Stomach smooth muscle (tissue), 2 donors: ENCODE data around the gene SYCP2.

ENCODE experiments used
- H3K27ac ChIP-seq: one replicate; pipeline ENCODE4 v1.7.0; 2013; ENCODE audit warnings: mild to moderate bottlenecking, low read length, inconsistent platforms
- H3K27me3 ChIP-seq, 2 donors: one replicate each; pipeline ENCODE4 v1.7.0; 2013; ENCODE audit warnings: low read length in 2 of 2; ENCODE audit not compliant: insufficient read depth in 2 of 2, control insufficient read depth in 1 of 2
- H3K36me3 ChIP-seq, 2 donors: one replicate each; pipeline ENCODE4 v1.7.0; 2013; ENCODE audit warnings: low read length in 2 of 2; ENCODE audit not compliant: control insufficient read depth in 2 of 2, insufficient read depth in 2 of 2
- H3K4me1 ChIP-seq: one replicate; pipeline ENCODE4 v1.7.0; 2013; ENCODE audit warnings: low read length; ENCODE audit not compliant: control insufficient read depth, insufficient read depth
- H3K4me3 ChIP-seq, 2 donors: one replicate each; pipeline ENCODE4 v1.7.0; 2013; ENCODE audit warnings: low read length in 2 of 2
- H3K9ac ChIP-seq, 2 donors: one replicate each; pipeline ENCODE4 v1.7.0; 2013; ENCODE audit warnings: low read length in 2 of 2, mild to moderate bottlenecking in 1 of 2
- H3K9me3 ChIP-seq, 2 donors: one replicate each; pipeline ENCODE4 v1.7.0; 2013; ENCODE audit warnings: low read length in 2 of 2; ENCODE audit not compliant: control insufficient read depth in 2 of 2
- donor health status: healthy.
- donor health status: Pancreatic carcinoma.

SYCP2 gene

GRCh38 chr20:59823030-59823423, 110.4 kb downstream of the SYCP2 start:
- no peak overlapping the region for H3K9ac ChIP-seq
- H3K4me3 ChIP-seq = no peak overlapping the region
- peaks cover 0 to 6% of the 10 kb centered on the region in 2 donors for H3K27me3 ChIP-seq
- H3K9me3 ChIP-seq = no peaks in the 10 kb centered on the region
- no peaks in the 10 kb centered on the region for H3K36me3 ChIP-seq
- no peaks in the 10 kb centered on the region for H3K4me1 ChIP-seq
- H3K27ac ChIP-seq = no peak overlapping the region

- H3K4me1 ChIP-seq = no peaks in the 10 kb centered on the region
These were observed 111.0 kb downstream of the SYCP2 start for GRCh38 chr20:59822291-59823029.

DNA sequence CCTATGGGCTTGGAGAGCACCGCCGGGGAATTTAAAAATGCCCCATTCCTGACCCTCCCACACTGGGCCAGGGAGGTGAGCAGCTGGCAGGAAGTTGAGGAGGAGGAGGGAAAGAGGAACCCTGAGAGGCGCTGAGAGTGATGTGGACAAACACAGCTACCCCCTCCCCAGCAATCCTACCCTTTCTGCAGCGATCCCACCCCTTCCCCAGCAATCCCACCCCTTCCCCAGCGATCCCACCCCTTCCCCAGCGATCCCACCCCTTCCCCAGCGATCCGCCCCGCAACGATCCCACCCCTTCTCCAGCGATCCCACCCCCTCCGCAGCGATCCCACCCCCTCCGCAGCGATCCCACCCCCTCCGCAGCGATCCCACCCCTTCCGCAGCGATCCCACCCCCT, 111.6 kb downstream of the SYCP2 start:
- peaks cover 0 to 6% of the 10 kb centered on the region in 2 donors for H3K27me3 ChIP-seq
- H3K36me3 ChIP-seq = no peaks in the 10 kb centered on the region
- no peak overlapping the region for H3K4me3 ChIP-seq
- no peaks in the 10 kb centered on the region for H3K9me3 ChIP-seq
- H3K27ac ChIP-seq = no peak overlapping the region
- H3K4me1 ChIP-seq = no peaks in the 10 kb centered on the region
- H3K9ac ChIP-seq = no peak overlapping the region

More at GRCh38 chr20:59822291-59823029, 111.0 kb downstream of the SYCP2 start:
- Histone ChIP-seq H3K27ac (no peak overlapping the region), H3K9me3 (no peaks in the 10 kb centered on the region), H3K9ac (no peak overlapping the region), H3K27me3 (peaks cover 0 to 6% of the 10 kb centered on the region in 2 donors), H3K4me3 (no peak overlapping the region), H3K36me3 (no peaks in the 10 kb centered on the region)

- Histone ChIP-seq H3K36me3 (no peaks in the 10 kb centered on the region), H3K27me3 (peaks cover 0 to 6% of the 10 kb centered on the region in 2 donors), H3K9ac (no peak overlapping the region), H3K27ac (no peak overlapping the region), H3K4me3 (no peak overlapping the region), H3K9me3 (no peaks in the 10 kb centered on the region), H3K4me1 (no peaks in the 10 kb centered on the region)
These were observed 112.2 kb downstream of the SYCP2 start for GRCh38 chr20:59821201-59821600.

DNA sequence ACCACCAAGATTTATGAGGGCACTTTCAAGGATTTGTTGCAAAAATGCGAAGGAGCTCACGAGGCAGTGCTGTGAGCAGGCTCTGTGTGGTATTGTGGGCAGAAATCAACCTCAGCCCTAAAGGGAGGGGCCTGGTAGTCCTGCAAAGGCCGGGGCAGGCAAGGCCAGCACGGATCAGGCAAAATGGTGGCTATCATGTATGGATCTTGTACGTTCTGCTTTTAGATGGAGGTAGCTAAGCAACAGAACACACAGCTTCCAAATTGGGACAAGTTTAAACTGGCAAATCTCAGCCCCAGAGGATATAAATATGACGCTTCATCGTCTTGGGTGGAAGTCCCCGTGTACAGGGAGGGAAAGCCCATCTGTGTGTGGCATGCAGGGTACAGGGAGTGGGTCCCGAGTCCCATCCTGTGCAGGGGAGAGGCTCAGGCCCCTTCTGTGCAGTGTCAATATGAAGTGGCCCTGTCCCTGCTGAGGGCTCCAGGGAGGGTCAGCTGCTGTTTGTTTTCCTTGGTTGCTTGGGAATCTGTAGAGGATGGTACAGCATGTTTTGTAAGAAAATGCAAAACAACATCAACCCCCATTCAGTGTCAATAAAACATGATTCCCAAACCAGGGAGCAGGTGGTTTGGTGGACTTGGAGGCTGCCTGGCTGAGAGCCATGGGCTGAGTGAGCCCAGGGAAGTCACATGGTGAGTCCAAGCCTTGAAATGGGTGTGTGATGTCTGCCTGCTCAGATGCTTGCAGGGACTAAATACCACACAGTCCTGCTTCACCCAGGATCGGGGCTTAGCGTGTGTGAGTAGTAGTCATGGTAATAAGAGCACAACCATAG, 113.0 kb downstream of the SYCP2 start:
- H3K4me3 ChIP-seq = no peak overlapping the region
- H3K27ac ChIP-seq = no peak overlapping the region
- H3K9ac ChIP-seq = no peak overlapping the region
- H3K9me3 ChIP-seq = no peaks in the 10 kb centered on the region
- no peaks in the 10 kb centered on the region for H3K36me3 ChIP-seq
- H3K27me3 ChIP-seq = peaks cover 0 to 6% of the 10 kb centered on the region in 2 donors
- no peaks in the 10 kb centered on the region for H3K4me1 ChIP-seq

DNA sequence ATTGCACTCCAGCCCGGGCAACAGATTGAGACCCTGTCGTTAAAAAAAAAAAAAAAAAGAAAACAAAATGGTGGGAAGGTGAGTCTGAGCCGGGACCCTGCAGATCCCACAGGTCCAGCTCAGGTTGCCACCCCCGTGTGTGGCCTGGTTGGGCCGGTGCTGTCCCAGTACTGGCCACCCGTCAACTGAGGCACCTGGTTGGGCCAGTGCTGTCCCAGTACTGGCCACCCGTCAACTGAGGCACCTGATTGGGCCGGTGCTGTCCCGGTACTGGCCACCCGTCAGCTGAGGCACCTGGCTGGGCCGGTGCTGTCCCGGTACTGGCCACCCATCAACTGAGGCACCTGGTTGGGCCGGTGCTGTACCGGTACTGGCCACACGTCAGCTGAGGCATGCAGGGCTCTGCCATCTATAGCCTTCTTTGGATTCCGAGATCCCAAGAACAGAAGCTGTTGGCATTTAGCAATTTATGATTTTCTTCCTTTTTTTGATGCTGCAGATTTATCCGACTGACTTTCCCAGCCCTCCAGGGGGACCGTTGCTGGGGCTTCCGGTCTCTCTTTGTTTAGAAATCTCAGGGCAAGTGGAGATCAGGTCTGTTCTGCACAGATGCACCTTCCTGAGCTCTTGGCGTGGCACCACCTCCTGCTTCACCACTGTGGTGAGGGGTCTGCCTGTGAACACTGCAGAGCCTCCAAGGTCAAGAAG, 113.8 kb downstream of the SYCP2 start:
- H3K36me3 ChIP-seq = no peaks in the 10 kb centered on the region
- no peak overlapping the region for H3K9ac ChIP-seq
- no peak overlapping the region for H3K27ac ChIP-seq

DNA sequence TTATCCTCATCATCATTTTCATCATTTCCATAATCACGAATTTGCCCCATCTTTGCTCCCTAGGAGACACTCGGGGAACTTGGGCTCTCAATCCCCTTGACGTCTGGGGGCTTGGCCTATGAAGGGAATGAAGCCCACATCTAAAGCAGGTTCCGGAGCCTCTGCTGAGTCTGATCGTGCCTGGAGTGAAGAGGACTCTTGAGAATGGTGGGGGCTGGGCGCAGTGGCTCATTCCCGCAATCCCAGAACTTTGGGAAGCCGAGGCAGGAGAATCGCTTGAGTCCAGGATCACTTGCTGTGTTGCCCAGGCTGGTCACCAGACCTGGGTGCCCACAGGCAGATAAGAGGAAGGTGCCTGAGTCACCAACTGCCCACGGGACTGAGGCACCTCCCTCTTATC, 114.5 kb downstream of the SYCP2 start:
- no peaks in the 10 kb centered on the region for H3K36me3 ChIP-seq
- no peaks in the 10 kb centered on the region for H3K4me1 ChIP-seq
- no peaks in the 10 kb centered on the region for H3K9me3 ChIP-seq
- no peak overlapping the region for H3K27ac ChIP-seq
- H3K4me3 ChIP-seq = no peak overlapping the region
- no peak overlapping the region for H3K9ac ChIP-seq
- peaks cover 0 to 6% of the 10 kb centered on the region in 2 donors for H3K27me3 ChIP-seq

More for the DNA sequence above, 113.8 kb downstream of the SYCP2 start:
- Histone ChIP-seq H3K4me3 (no peak overlapping the region), H3K27me3 (peaks cover 0 to 6% of the 10 kb centered on the region in 2 donors), H3K9me3 (no peaks in the 10 kb centered on the region), H3K4me1 (no peaks in the 10 kb centered on the region)

DNA sequence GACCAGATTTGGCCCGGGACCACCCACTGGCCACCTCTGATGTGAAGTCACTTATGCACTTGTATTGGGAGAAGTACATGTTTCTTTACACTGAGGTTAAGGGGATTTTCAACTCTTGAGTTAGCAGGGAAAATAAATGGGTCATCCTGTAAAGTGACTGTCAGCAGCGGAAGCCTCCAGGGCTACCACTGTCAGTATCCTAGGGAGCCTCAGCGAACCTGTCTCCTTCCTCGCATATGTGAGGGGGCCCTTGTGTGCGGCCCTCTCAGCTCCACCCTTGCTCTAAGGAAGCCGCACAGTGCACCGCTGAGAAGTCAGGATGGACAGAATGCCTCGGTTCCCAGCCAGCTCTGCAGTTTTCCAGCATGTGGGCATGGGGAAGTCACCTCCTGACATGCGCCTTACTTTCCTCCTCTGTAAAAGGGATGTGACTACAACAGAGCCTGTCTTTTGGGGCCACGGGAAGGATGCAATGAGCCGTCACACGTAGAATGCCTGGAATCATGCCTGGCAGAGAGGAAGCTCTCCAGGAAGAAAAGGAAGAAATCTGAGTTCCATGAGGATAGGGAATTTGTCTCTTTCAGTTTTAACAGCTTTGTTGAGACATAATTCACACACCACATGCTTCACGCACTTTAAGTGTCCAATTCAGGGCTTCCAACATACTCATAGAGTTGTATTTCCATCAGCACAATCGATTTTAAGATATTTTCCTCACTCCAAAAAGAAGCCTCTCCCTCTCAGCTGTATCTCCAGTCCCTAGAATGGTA, 115.4 kb downstream of the SYCP2 start:
- H3K9me3 ChIP-seq = no peaks in the 10 kb centered on the region
- H3K27ac ChIP-seq = no peak overlapping the region
- no peaks in the 10 kb centered on the region for H3K4me1 ChIP-seq
- no peaks in the 10 kb centered on the region for H3K36me3 ChIP-seq
- H3K27me3 ChIP-seq = peaks cover 0 to 6% of the 10 kb centered on the region in 2 donors
- H3K4me3 ChIP-seq = no peak overlapping the region
- no peak overlapping the region for H3K9ac ChIP-seq

DNA sequence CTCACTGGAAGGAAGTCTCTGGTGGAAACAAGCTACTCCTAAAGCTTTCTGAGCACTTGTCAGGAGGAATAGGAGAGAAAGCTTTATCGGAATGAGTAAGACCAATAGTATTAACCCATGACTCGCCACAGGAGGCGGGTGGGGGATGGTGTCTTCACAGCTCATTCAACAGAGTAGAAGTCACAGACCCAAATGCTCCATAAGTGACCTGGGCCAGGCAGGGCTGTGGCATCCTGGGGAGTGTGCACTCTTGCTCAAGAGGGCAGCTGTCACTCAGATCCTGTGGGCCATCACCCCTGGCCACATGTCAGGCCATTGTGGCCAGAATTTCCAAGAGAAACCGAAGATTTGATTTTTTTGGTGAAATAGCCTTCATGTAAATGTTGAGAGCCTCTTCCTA, 116.0 kb downstream of the SYCP2 start:
- Histone ChIP-seq H3K4me1 (no peaks in the 10 kb centered on the region), H3K36me3 (no peaks in the 10 kb centered on the region), H3K27me3 (peaks cover 0 to 1% of the 10 kb centered on the region in 2 donors), H3K9me3 (no peaks in the 10 kb centered on the region), H3K9ac (no peak overlapping the region), H3K4me3 (no peak overlapping the region), H3K27ac (no peak overlapping the region)

DNA sequence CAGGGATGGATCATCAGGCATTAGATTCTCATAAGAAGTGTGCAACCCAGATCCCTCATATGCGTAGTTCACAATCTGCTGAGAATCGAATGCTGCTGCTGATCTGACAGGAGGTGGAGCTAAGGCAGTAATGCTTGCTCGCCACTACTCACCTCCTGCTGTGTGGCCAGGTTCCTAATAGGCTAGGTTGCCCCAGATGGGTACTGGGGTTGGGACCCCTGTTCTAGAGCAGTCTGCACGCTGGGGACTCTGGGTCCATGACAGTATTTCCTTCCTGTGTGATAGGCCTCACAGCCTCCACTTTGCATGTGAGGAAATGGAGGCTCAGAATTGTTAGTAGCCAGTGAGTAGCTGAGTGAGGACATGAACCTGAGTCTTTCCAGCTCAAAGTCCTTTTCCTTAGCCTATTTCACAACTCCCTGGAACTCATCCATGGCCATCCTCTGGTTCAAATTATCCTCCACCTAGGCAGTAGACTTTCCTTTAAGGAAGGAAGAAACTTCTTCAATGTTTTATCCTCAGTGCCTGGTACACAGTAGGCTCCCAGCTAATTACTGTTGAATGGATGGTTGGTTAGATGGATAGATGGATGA, 117.2 kb downstream of the SYCP2 start:
- Histone ChIP-seq H3K36me3 (no peaks in the 10 kb centered on the region), H3K9me3 (no peaks in the 10 kb centered on the region), H3K4me3 (no peak overlapping the region), H3K27ac (no peak overlapping the region), H3K27me3 (no peaks in the 10 kb centered on the region), H3K9ac (no peak overlapping the region), H3K4me1 (no peaks in the 10 kb centered on the region)
